Measurements from ENCODE around the gene GSG1. TPM values are rescaled to one million over a fixed set of nuclear protein-coding genes. Genes with fewer than 3 reads are reported as not detected.

The GSG1 gene
- total and polyA plus RNA-seq, 2 donors (not counting 3 experiments of a cell fraction or from before 2014, with no cell fraction given): not detected

DNA sequence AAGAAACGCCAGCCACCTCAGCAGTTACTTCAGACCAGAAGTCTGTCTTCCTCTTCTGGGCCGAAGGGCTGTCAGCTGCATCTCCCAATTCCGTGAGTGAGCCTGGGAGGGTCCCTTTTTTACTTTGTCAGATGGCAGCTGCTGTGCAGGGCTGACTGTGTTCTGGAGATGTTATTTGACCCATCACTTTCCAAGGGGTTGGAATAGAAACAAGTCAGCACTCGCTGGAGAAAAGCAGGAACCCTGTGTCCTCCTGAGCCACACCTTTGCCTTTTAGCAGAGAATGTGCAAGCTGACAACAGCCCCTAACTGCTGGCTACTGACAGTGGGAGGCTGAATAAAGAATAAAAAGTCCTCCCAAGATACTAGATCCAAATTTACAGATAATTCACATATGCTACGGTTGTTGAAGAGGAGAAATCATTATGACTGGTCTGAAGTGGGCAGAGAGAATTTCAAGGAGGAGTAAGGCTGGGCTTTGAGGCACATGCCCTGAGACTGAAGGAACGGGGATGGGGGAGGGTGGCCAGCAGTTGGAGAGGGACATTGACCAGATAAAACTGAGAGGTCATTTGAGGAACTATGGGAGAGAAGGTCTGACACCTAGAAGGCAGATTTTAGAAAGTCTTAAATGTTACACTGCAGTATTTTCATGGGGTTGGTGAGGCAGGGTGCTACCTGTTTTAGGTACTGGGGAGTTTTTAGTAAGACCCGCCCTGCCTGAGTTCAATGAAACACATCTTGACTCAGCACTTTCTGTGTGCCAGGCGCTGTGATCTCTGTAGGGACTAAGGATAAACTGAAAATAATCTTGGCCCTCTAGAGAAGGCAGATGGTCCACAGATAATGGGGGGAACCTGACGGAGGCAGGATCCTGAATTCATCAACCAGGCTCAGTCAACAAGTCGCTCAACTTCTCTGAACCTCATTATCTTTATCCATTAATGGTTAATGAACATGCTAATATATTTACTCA, 31.9 kb downstream of the GSG1 start:
- H3K79me2 ChIP-seq (ENCODE audit: control insufficient read depth, insufficient read depth, low read length): no peaks in the 10 kb centered on the region
- dilution Hi-C loops (cut with MboI; ENCODE audit: extremely low pct_ligation_motif_present, low sequenced_read_pairs) (no loop called here), intact Hi-C loops (cut with micrococcal nuclease) (no loop called here)
- ChIA-PET POLR2A (no interaction called here), CTCF (interaction anchor here (1.1 to 1.2 kb wide), 2 partner anchors 9 to 11 kb away, joined by 3 to 4 read pairs; no protein-coding TSS in a partner anchor)
- no peak overlapping the region for H3K4me3 ChIP-seq (replicated peaks in 1 of 3; ENCODE audit: insufficient read depth in 1 of 3, low read depth in 1 of 3, low read length in 3 of 3)
- H3K4me1 ChIP-seq (ENCODE audit: control insufficient read depth, extremely low read depth, insufficient read depth, low read length): no peaks in the 10 kb centered on the region
- H3K9me1 ChIP-seq (replicated peaks; ENCODE audit: control insufficient read depth, extremely low read depth, insufficient read depth, low read length): no peaks in the 10 kb centered on the region
- H3K4me2 ChIP-seq (ENCODE audit: insufficient read depth, low read length): no peak overlapping the region
- no peak overlapping the region for H2AFZ ChIP-seq (ENCODE audit: low read depth, low read length)
- TF ChIP-seq POLR2AphosphoS5 (IDR thresholded peaks at IDR 0.05; ENCODE audit: insufficient read depth, low read depth, low read length) (no peak), MYC (IDR thresholded peaks at IDR 0.05; ENCODE audit: low read depth, low read length) (no peak), POLR2A (IDR thresholded peaks at IDR 0.05; ENCODE audit: low read depth, low read length) (no peak), GATA2 (IDR thresholded peaks at IDR 0.05; ENCODE audit: insufficient read depth, insufficient read length, low read depth, low read length) (no peak), FOS (IDR thresholded peaks at IDR 0.05; ENCODE audit: borderline replicate concordance, insufficient read depth, low read length) (no peak), JUN (IDR thresholded peaks at IDR 0.05; ENCODE audit: borderline replicate concordance, insufficient read depth, insufficient read length, low read depth) (no peak), EZH2 (IDR thresholded peaks at IDR 0.05; ENCODE audit: borderline replicate concordance, low read depth, low read length, severe bottlenecking) (no peak)
- TF ChIP-seq, protein P1, sequence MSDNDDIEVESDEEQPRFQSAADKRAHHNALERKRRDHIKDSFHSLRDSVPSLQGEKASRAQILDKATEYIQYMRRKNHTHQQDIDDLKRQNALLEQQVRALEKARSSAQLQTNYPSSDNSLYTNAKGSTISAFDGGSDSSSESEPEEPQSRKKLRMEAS (IDR thresholded peaks at IDR 0.05; ENCODE audit: insufficient read depth, insufficient read length): no peak
- TF ChIP-seq, protein P2, sequence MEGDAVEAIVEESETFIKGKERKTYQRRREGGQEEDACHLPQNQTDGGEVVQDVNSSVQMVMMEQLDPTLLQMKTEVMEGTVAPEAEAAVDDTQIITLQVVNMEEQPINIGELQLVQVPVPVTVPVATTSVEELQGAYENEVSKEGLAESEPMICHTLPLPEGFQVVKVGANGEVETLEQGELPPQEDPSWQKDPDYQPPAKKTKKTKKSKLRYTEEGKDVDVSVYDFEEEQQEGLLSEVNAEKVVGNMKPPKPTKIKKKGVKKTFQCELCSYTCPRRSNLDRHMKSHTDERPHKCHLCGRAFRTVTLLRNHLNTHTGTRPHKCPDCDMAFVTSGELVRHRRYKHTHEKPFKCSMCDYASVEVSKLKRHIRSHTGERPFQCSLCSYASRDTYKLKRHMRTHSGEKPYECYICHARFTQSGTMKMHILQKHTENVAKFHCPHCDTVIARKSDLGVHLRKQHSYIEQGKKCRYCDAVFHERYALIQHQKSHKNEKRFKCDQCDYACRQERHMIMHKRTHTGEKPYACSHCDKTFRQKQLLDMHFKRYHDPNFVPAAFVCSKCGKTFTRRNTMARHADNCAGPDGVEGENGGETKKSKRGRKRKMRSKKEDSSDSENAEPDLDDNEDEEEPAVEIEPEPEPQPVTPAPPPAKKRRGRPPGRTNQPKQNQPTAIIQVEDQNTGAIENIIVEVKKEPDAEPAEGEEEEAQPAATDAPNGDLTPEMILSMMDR (IDR thresholded peaks at IDR 0.05; ENCODE audit: extremely low read depth in 1 of 2, insufficient read depth in 1 of 2, low read depth in 1 of 2, low read length in 2 of 2): no peak
- no peak overlapping the region for H3K27ac ChIP-seq (ENCODE audit: insufficient read depth, low read depth, low read length)
- no TSS peak for BruUV-seq (replicated peaks)
- no peaks in the 10 kb centered on the region for H4K20me1 ChIP-seq (replicated peaks; ENCODE audit: control insufficient read depth, extremely low read depth, insufficient read depth, low read length)
- no peaks in the 10 kb centered on the region for H3K9me3 ChIP-seq (replicated peaks; ENCODE audit: control insufficient read depth, insufficient read depth, low read length)
- DNase-seq (ENCODE audit: low read depth, low spot score) (no peak), FAIRE-seq (no peak)
- no peak overlapping the region for H3K9ac ChIP-seq (replicated peaks; ENCODE audit: extremely low read depth, insufficient read depth, low read length)
- no peaks in the 10 kb centered on the region for H3K27me3 ChIP-seq (ENCODE audit: control insufficient read depth in 2 of 2, insufficient read depth in 2 of 2, low read length in 2 of 2)
- H3K36me3 ChIP-seq (ENCODE audit: control insufficient read depth in 2 of 2, extremely low read depth in 1 of 2, insufficient read depth in 2 of 2, low read length in 2 of 2): peaks cover 3 to 10% of the 10 kb centered on the region in 2 experiments

All from endothelial cell of umbilical vein (primary cell).